IPS-20b (cell line): ENCODE measurements around the gene GPRC5A.
"Not testable (repeated sequence)": the region's sequence is repeated elsewhere in the genome, so short reads cannot be mapped to it uniquely, and the experiment has no call there.

Source experiments
- H3K27ac ChIP-seq: one replicate; pipeline ENCODE4 v1.5.1; 2013; ENCODE audit warnings: low read length
- H3K27me3 ChIP-seq: 2 replicates; pipeline ENCODE4 v1.6.1; 2013; ENCODE audit warnings: mild to moderate bottlenecking, low read length, inconsistent platforms; ENCODE audit not compliant: insufficient read depth
- H3K36me3 ChIP-seq: 2 replicates; pipeline ENCODE4 v1.6.1; 2013; ENCODE audit warnings: low read depth, mild to moderate bottlenecking, inconsistent platforms, low read length, moderate library complexity; ENCODE audit not compliant: insufficient read depth
- H3K4me1 ChIP-seq: 2 replicates; pipeline ENCODE4 v1.6.1; 2013; ENCODE audit warnings: mild to moderate bottlenecking, control low read depth, inconsistent platforms, low read length, moderate library complexity; ENCODE audit not compliant: insufficient read depth
- H3K4me3 ChIP-seq: 2 replicates; pipeline ENCODE4 v1.5.1; 2013; ENCODE audit warnings: mild to moderate bottlenecking, low read length, inconsistent platforms
- H3K9ac ChIP-seq: 2 replicates; pipeline ENCODE4 v1.6.1; 2013; ENCODE audit warnings: low read depth, mild to moderate bottlenecking, inconsistent platforms, low read length, moderate library complexity
- H3K9me3 ChIP-seq: 2 replicates; pipeline ENCODE4 v1.6.1; 2013; ENCODE audit warnings: mild to moderate bottlenecking, low read depth, low read length, inconsistent platforms; ENCODE audit not compliant: insufficient read depth

GPRC5A gene, protein sequence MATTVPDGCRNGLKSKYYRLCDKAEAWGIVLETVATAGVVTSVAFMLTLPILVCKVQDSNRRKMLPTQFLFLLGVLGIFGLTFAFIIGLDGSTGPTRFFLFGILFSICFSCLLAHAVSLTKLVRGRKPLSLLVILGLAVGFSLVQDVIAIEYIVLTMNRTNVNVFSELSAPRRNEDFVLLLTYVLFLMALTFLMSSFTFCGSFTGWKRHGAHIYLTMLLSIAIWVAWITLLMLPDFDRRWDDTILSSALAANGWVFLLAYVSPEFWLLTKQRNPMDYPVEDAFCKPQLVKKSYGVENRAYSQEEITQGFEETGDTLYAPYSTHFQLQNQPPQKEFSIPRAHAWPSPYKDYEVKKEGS

GRCh38 chr12:12891080-12891880 is at the start of gene GPRC5A:
TSS of gene GPRC5A (plus strand) at chr12:12891562. CDS start at chr12:12908250, 16,688 bp downstream.
- H3K27me3 ChIP-seq = peaks cover 67% of the 10 kb centered on the region
- no peaks in the 10 kb centered on the region for H3K4me1 ChIP-seq
- no peaks in the 10 kb centered on the region for H3K36me3 ChIP-seq
- no peak within 1 kb of the TSS for H3K27ac ChIP-seq
- H3K9me3 ChIP-seq = no peaks in the 10 kb centered on the region
- H3K4me3 ChIP-seq = peak within 1 kb of the TSS; percentile 73
- H3K9ac ChIP-seq = no peak within 1 kb of the TSS

- Histone ChIP-seq H3K9me3 (no peaks in the 10 kb centered on the region), H3K36me3 (0 out of 2 replicates have a peak, but pooled peaks cover 3% of the 10 kb centered on the region), H3K27ac (no peak overlapping the region), H3K4me3 (no peak overlapping the region), H3K4me1 (no peaks in the 10 kb centered on the region), H3K27me3 (no peaks in the 10 kb centered on the region), H3K9ac (no peak overlapping the region)
Observed at GRCh38 chr12:12845794-12846243, 45.5 kb upstream of the GPRC5A start.

GRCh38 chr12:12846780-12847179 is 44.6 kb upstream of the GPRC5A start:
- H3K4me1 ChIP-seq, H3K4me3 ChIP-seq, H3K9ac ChIP-seq, H3K27me3 ChIP-seq, H3K36me3 ChIP-seq, H3K27ac ChIP-seq, H3K9me3 ChIP-seq: not testable (repeated sequence)

DNA sequence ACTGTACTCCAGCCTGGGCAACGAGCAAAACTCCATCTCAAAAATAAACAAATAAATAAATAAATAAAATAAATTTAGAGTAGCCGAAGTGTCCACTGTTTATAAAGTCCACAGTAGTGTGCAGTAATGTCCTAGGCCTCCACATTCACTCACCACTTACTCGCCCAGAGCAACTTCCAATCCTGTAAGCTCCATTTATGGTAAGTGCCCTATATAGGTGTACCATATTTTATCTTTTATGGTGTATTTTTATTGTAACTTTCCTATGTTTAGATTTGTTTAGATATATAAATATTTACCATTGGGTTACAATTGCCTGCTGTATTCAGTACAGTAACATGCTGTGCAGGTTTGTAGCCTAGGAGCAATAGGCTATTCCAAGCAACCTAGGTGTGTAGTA is 37.9 kb upstream of the GPRC5A start:
- Histone ChIP-seq H3K9me3 (no peaks in the 10 kb centered on the region), H3K9ac (no peak overlapping the region), H3K27me3 (no peaks in the 10 kb centered on the region), H3K4me1 (no peaks in the 10 kb centered on the region), H3K4me3 (no peak overlapping the region), H3K27ac (no peak overlapping the region), H3K36me3 (no peaks in the 10 kb centered on the region)

DNA sequence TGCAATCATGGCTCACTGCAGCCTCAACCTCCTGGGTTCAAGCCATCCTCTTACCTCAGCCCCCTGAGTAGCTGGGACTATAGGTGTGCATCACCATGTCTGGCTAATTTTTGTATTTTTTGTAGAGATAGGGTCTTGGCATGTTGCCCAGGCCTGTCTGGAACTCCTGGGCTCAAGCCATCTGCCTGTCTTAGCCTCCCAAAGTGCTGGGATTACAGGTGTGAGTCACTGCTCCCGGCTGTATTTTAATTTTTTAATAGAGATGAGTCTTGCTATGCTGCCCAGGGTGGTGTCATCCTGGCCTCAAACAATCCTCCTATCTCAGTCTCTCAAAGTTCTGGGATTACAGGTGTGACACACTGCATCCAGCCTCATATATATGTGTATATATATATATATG is 31.7 kb upstream of the GPRC5A start:
- Histone ChIP-seq H3K4me1 (no peaks in the 10 kb centered on the region), H3K36me3 (no peaks in the 10 kb centered on the region; the same call in 1 of the 2 replicates), H3K4me3 (no peak overlapping the region), H3K27me3 (no peaks in the 10 kb centered on the region), H3K9me3 (no peaks in the 10 kb centered on the region), H3K27ac (no peak overlapping the region), H3K9ac (no peak overlapping the region)

DNA sequence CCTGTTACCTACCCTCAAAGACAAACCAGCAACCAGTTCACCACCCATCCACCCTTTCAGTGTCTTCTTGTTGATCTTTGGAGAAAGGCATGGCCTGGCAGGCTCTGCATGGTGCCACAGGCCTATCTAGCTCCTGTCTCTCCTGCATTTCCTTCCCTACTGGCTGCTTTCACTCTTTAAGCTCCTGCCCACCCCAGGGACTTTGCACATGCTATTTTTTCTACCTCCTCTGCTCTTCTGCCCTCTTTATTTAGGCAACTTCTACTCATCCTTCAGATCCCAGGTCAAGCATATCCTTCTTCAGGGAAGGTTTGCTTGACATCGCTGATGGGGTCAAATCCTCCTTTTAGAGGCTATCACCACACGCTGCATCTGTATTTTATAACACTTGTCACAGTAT is 27.1 kb upstream of the GPRC5A start:
- Histone ChIP-seq H3K4me3 (no peak overlapping the region), H3K4me1 (no peaks in the 10 kb centered on the region), H3K9me3 (no peaks in the 10 kb centered on the region), H3K9ac (no peak overlapping the region), H3K27me3 (no peaks in the 10 kb centered on the region), H3K27ac (no peak overlapping the region), H3K36me3 (no peaks in the 10 kb centered on the region; the same call in 1 of the 2 replicates)

DNA sequence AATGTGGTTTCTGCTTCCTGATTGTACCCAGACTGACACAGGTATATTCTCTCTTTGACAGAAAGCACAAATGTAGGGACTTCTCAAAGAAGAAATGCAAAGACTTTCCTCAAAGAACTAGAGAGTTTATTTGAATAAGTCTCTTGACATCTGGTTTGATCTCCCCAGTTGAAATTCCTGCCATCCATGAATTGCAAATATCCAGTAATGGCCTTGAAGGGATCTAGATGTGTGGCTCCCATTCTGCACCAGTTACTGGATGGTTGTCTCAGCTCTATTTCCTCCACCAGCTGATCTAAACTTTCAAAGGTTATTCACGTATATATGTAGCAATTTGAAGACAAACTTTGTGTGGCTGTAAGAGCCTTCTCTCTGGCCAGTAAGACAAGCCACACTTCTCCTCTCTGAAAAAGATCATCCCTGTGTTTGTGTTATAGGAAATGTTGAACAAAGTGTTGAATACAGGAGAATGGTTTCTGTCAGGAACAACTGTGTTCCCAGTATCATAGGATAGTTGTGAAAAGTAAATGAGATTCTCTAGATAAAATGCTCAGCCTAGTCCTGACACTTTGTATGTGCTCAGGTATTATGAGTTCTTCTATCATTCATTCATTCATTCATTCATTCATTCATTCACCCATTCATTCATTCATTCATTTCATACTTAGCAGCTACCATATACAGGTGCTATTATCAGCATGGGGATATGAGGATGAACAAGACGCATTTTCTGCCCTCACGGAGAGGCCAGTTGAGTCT is 22.7 kb upstream of the GPRC5A start:
- Histone ChIP-seq H3K9ac (no peak overlapping the region), H3K27me3 (no peaks in the 10 kb centered on the region), H3K36me3 (no peaks in the 10 kb centered on the region; the same call in 1 of the 2 replicates), H3K4me3 (no peak overlapping the region), H3K27ac (no peak overlapping the region), H3K4me1 (peaks cover 15% of the 10 kb centered on the region), H3K9me3 (no peaks in the 10 kb centered on the region)

- Histone ChIP-seq H3K36me3 (no peaks in the 10 kb centered on the region), H3K4me3 (no peak overlapping the region), H3K27ac (no peak overlapping the region), H3K9ac (no peak overlapping the region), H3K9me3 (no peaks in the 10 kb centered on the region), H3K27me3 (no peaks in the 10 kb centered on the region), H3K4me1 (peaks cover 23% of the 10 kb centered on the region)
Observed at GRCh38 chr12:12870465-12870864, 20.9 kb upstream of the GPRC5A start.

- Histone ChIP-seq H3K9ac (no peak overlapping the region), H3K9me3 (no peaks in the 10 kb centered on the region), H3K4me3 (no peak overlapping the region), H3K27me3 (no peaks in the 10 kb centered on the region), H3K27ac (no peak overlapping the region), H3K36me3 (no peaks in the 10 kb centered on the region), H3K4me1 (peaks cover 23% of the 10 kb centered on the region)
Observed at GRCh38 chr12:12871587-12872138, 19.7 kb upstream of the GPRC5A start.

DNA sequence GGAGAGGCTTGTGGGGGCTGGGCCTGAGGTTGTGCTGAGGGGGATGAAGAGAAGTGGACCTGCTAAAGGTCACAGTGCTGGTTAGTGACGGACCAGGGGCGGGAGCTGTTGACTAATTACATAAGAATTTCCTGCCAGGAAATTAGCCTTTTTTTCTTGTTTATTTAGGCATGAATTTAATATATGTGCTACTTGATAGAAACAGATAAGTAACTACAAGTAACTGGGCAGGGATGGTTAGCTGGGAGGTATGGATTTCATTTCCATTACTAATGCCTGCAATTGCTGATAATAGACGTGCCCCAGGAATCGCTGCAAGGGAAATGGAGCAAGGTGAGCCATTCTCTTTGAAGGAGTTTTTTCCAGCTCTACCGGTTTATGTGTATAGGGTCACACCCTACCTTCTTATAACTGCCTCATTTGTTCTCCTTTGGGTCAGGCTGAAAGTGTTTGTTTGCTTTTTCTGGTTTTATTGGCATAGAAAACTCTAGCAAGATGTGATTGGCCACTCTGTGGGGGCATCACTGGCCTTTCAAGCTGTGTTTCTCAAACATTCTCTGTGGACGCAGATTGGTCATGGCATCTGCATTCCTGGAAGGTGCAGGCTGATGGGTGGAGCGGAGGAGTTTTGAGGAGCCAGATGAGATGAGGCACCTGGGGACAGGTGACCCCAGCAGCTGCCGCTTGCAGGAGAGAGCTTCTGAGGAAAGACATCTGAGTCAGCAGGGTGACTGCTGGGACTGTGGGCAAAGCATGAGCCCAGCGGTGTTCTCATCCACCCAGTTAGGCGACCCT is 19.0 kb upstream of the GPRC5A start:
- Histone ChIP-seq H3K36me3 (no peaks in the 10 kb centered on the region), H3K9ac (no peak overlapping the region), H3K27me3 (no peaks in the 10 kb centered on the region), H3K4me3 (0 out of 2 replicates have a peak overlapping the region, but pooled peaks have one; percentile 15), H3K27ac (no peak overlapping the region), H3K4me1 (peaks cover 23% of the 10 kb centered on the region), H3K9me3 (no peaks in the 10 kb centered on the region)

GRCh38 chr12:12872934-12873275 is 18.5 kb upstream of the GPRC5A start:
- H3K9me3 ChIP-seq = no peaks in the 10 kb centered on the region
- H3K4me3 ChIP-seq = no peak overlapping the region
- H3K9ac ChIP-seq = no peak overlapping the region
- H3K27me3 ChIP-seq = no peaks in the 10 kb centered on the region
- no peak overlapping the region for H3K27ac ChIP-seq
- H3K36me3 ChIP-seq = no peaks in the 10 kb centered on the region
- H3K4me1 ChIP-seq = peaks cover 23% of the 10 kb centered on the region
